ENCODE data around the gene FKBP11.

GRCh38 chr12:48880647-48881046, 44.6 kb downstream of the FKBP11 start:
- no peak for TF ChIP-seq CTCF (conservative IDR thresholded peaks at IDR 0.05)
- no peak for TF ChIP-seq ZFX (IDR thresholded peaks at IDR 0.05)
